Measurements from ENCODE around the gene GRID1.
"Not testable (repeated sequence)": the region's sequence is repeated elsewhere in the genome, so short reads cannot be mapped to it uniquely, and the experiment has no call there.

GRID1 gene

GRCh38 chr10:86113501-86113900 is 253.1 kb downstream of the GRID1 start:
- H3K4me1 Mint-ChIP-seq, result no peaks in the 10 kb centered on the region
- H3K27ac Mint-ChIP-seq, result no peak overlapping the region
- no peaks in the 10 kb centered on the region for H3K36me3 Mint-ChIP-seq (ENCODE audit: low read depth)
- H3K27me3 Mint-ChIP-seq (ENCODE audit: low read depth), result no peaks in the 10 kb centered on the region
- H3K9me3 Mint-ChIP-seq, result no peaks in the 10 kb centered on the region
- TF ChIP-seq CTCF (IDR thresholded peaks at IDR 0.05; ENCODE audit: unreplicated experiment in 3 of 3), result no peak
- no peak overlapping the region for H3K4me3 Mint-ChIP-seq

GRCh38 chr10:86113044-86113443 is 253.6 kb downstream of the GRID1 start:
- no peak for TF ChIP-seq CTCF (IDR thresholded peaks at IDR 0.05; ENCODE audit: unreplicated experiment in 3 of 3)

GRCh38 chr10:86111902-86112545 is 254.6 kb downstream of the GRID1 start:
- H3K27ac Mint-ChIP-seq, result no peak overlapping the region
- TF ChIP-seq CTCF (IDR thresholded peaks at IDR 0.05; ENCODE audit: unreplicated experiment in 3 of 3), result no peak
- no peaks in the 10 kb centered on the region for H3K4me1 Mint-ChIP-seq
- H3K4me3 Mint-ChIP-seq, result no peak overlapping the region
- no peaks in the 10 kb centered on the region for H3K36me3 Mint-ChIP-seq (ENCODE audit: low read depth)
- H3K27me3 Mint-ChIP-seq (ENCODE audit: low read depth), result no peaks in the 10 kb centered on the region
- H3K9me3 Mint-ChIP-seq, result no peaks in the 10 kb centered on the region

More at GRCh38 chr10:86113044-86113443, 253.6 kb downstream of the GRID1 start:
- Mint-ChIP-seq H3K9me3 (no peaks in the 10 kb centered on the region), H3K4me3 (no peak overlapping the region), H3K27me3 (ENCODE audit: low read depth) (no peaks in the 10 kb centered on the region), H3K36me3 (ENCODE audit: low read depth) (no peaks in the 10 kb centered on the region), H3K27ac (no peak overlapping the region), H3K4me1 (no peaks in the 10 kb centered on the region)

- Mint-ChIP-seq H3K36me3 (ENCODE audit: low read depth) (no peaks in the 10 kb centered on the region), H3K9me3 (no peaks in the 10 kb centered on the region), H3K27ac (no peak overlapping the region), H3K4me1 (no peaks in the 10 kb centered on the region), H3K4me3 (no peak overlapping the region), H3K27me3 (ENCODE audit: low read depth) (no peaks in the 10 kb centered on the region)
- no peak for TF ChIP-seq CTCF (IDR thresholded peaks at IDR 0.05; ENCODE audit: unreplicated experiment in 3 of 3)
Observed at GRCh38 chr10:86110156-86110786, 256.3 kb downstream of the GRID1 start.

GRCh38 chr10:86109421-86109820 is 257.2 kb downstream of the GRID1 start:
- H3K36me3 Mint-ChIP-seq (ENCODE audit: low read depth), result no peaks in the 10 kb centered on the region
- no peaks in the 10 kb centered on the region for H3K4me1 Mint-ChIP-seq
- no peaks in the 10 kb centered on the region for H3K27me3 Mint-ChIP-seq (ENCODE audit: low read depth)
- no peak overlapping the region for H3K27ac Mint-ChIP-seq
- H3K4me3 Mint-ChIP-seq, result no peak overlapping the region
- no peak for TF ChIP-seq CTCF (IDR thresholded peaks at IDR 0.05; ENCODE audit: unreplicated experiment in 3 of 3)
- H3K9me3 Mint-ChIP-seq, result no peaks in the 10 kb centered on the region

GRCh38 chr10:86108696-86109095 is 257.9 kb downstream of the GRID1 start:
- H3K27me3 Mint-ChIP-seq (ENCODE audit: low read depth), result peaks cover 3% of the 10 kb centered on the region
- no peak for TF ChIP-seq CTCF (IDR thresholded peaks at IDR 0.05; ENCODE audit: unreplicated experiment in 3 of 3)
- H3K9me3 Mint-ChIP-seq, result no peaks in the 10 kb centered on the region
- H3K4me1 Mint-ChIP-seq, result peaks cover 3% of the 10 kb centered on the region
- H3K27ac Mint-ChIP-seq, result no peak overlapping the region
- H3K4me3 Mint-ChIP-seq, result no peak overlapping the region
- H3K36me3 Mint-ChIP-seq (ENCODE audit: low read depth), result no peaks in the 10 kb centered on the region

GRCh38 chr10:86107611-86108310 is 258.8 kb downstream of the GRID1 start:
- H3K36me3 Mint-ChIP-seq (ENCODE audit: low read depth); H3K4me3 Mint-ChIP-seq; H3K9me3 Mint-ChIP-seq; H3K27me3 Mint-ChIP-seq (ENCODE audit: low read depth); H3K4me1 Mint-ChIP-seq; H3K27ac Mint-ChIP-seq: not testable (repeated sequence)

Measured in nephron (organoid).